HL-60 (cell line): ENCODE results near the gene FASTK.

ENCODE experiments used
- DNase-seq, 2 experiments: peaks; one replicate each; pipeline ENCODE4 v3.0.0-alpha.2; 2010 to 2020; ENCODE audit warnings: low read depth in 1 of 2, low spot score in 1 of 2
- H3K27ac ChIP-seq: fragments of 250-450 bp; sonication (Bioruptor Pico); replicated peaks from 2 replicates; pipeline ENCODE4 v1.5.1; 2020; ENCODE audit warnings: mild to moderate bottlenecking, moderate library complexity
- H3K27me3 ChIP-seq: fragments of 250-450 bp; sonication (Bioruptor Pico); 2 replicates; pipeline ENCODE4 v1.5.1; 2021; ENCODE audit warnings: mild to moderate bottlenecking, moderate library complexity; ENCODE audit not compliant: insufficient read depth, poor library complexity, severe bottlenecking
- H3K4me3 ChIP-seq: replicated peaks from 2 replicates; pipeline ENCODE4 v1.5.1; 2011; ENCODE audit warnings: mild to moderate bottlenecking, control low read depth, low read length; ENCODE audit not compliant: insufficient read depth
- CTCF ChIP-seq: IDR thresholded peaks from one replicate; pipeline ENCODE4 v1.5.1; 2011; ENCODE audit warnings: low read length, control low read depth, inconsistent platforms; ENCODE audit not compliant: insufficient read depth
- GABPA ChIP-seq: IDR thresholded peaks from 2 replicates; pipeline ENCODE4 v1.6.1; 2012; ENCODE audit warnings: low read depth
- POLR2AphosphoS5 ChIP-seq: IDR thresholded peaks from 2 replicates; pipeline ENCODE4 v1.6.1; 2012; ENCODE audit warnings: low read depth
- REST ChIP-seq: IDR thresholded peaks from 2 replicates; pipeline ENCODE4 v1.6.1; 2012; ENCODE audit warnings: low read depth; ENCODE audit not compliant: insufficient replicate concordance
- SPI1 ChIP-seq: IDR thresholded peaks from 2 replicates; pipeline ENCODE4 v1.6.1; 2012; ENCODE audit warnings: low read depth, mild to moderate bottlenecking, borderline replicate concordance

FASTK gene

GRCh38 chr7:151066273-151066974 lies 14.2 kb downstream of the FASTK start:
- Histone ChIP-seq H3K27ac (no peak overlapping the region), H3K4me3 (no peak overlapping the region), H3K27me3 (no peaks in the 10 kb centered on the region)
- TF ChIP-seq SPI1 (no peak), POLR2AphosphoS5 (no peak), REST (no peak), CTCF (no peak), GABPA (no peak)
- no peak for DNase-seq

- no peak for DNase-seq
- Histone ChIP-seq H3K4me3 (no peak overlapping the region), H3K27me3 (no peaks in the 10 kb centered on the region), H3K27ac (no peak overlapping the region)
- TF ChIP-seq REST (no peak), POLR2AphosphoS5 (no peak), CTCF (no peak), GABPA (no peak), SPI1 (no peak)
These were observed 15.1 kb downstream of the FASTK start for GRCh38 chr7:151065516-151065915.

DNA sequence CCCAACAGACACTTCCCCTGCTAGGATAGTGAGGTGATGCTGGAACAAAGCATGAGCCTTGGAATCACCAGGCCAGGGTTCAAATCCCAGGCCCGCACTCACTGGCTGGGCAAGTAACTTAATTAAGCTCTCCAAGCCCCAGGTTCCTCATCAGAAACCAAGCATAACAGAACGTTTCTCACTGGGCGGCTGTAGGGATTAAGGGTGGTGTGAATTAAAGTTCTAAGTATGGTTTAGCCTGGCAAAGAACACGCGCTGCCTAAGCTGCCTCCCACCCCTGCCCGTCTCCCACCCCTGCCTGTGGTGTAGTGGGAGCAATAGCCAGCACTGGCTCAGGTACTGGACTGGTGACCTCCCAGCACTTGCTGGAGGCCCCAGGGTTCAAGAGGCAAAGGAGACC lies 15.6 kb downstream of the FASTK start:
- TF ChIP-seq CTCF (no peak), REST (no peak), GABPA (no peak), SPI1 (no peak), POLR2AphosphoS5 (no peak)
- Histone ChIP-seq H3K27me3 (no peaks in the 10 kb centered on the region), H3K4me3 (no peak overlapping the region), H3K27ac (no peak overlapping the region)
- DNase-seq, result no peak
